ENCODE measurements around the gene RAB31. TPM values are rescaled to one million over a fixed set of nuclear protein-coding genes. Genes with fewer than 3 reads are reported as not detected.

RAB31 gene
- total RNA-seq, 1 donor from 2014 or later, result 18.9 TPM

DNA sequence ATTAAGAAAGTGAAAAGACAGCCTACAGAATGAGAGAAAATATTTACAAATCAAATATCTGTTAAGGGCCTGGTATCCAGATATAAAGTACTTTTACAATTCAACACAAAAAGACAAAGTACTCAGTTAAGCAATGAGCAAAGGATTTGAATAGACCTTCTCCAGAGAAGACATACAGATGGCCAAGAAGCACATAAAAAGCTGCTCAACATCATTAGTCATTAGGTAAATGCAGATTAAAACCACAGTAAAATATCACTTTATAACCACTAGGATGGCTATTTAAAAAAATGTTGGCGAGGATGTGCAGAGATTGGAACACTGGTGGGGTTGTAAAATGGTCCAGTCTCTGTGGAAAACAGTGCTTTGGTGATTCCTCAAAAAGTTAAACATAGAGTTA lies 38.9 kb downstream of the RAB31 start:
- TF ChIP-seq, protein P1, sequence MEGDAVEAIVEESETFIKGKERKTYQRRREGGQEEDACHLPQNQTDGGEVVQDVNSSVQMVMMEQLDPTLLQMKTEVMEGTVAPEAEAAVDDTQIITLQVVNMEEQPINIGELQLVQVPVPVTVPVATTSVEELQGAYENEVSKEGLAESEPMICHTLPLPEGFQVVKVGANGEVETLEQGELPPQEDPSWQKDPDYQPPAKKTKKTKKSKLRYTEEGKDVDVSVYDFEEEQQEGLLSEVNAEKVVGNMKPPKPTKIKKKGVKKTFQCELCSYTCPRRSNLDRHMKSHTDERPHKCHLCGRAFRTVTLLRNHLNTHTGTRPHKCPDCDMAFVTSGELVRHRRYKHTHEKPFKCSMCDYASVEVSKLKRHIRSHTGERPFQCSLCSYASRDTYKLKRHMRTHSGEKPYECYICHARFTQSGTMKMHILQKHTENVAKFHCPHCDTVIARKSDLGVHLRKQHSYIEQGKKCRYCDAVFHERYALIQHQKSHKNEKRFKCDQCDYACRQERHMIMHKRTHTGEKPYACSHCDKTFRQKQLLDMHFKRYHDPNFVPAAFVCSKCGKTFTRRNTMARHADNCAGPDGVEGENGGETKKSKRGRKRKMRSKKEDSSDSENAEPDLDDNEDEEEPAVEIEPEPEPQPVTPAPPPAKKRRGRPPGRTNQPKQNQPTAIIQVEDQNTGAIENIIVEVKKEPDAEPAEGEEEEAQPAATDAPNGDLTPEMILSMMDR (conservative IDR thresholded peaks at IDR 0.05), result no peak
- Mint-ChIP-seq H3K9me3 (no peaks in the 10 kb centered on the region), H3K4me1 (peaks cover 41% of the 10 kb centered on the region), H3K27ac (ENCODE audit: unreplicated experiment) (no peak overlapping the region), H3K36me3 (ENCODE audit: low read depth) (no peaks in the 10 kb centered on the region), H3K4me3 (no peak overlapping the region), H3K27me3 (ENCODE audit: low read depth) (no peaks in the 10 kb centered on the region)
- DNase-seq (ENCODE audit: low read depth, low spot score), result no peak

DNA sequence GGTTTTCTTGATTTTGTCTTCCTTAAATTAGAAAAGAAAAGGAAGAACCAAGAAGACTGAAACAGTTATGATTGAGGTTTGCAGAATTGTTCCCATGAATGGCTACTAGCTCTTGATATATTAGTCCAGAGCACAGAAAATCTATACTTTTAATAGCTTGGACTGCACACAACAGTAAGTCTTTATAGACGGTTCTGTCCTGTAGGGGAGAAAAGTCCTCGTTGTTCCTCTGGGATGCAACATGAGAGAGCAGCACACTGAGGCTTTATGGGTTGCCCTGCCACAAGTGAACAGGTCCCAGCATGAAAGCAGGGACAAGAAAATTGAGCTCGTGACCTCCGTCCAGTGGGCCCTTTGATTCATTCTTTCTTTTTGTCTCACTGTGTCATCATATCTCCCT lies 41.5 kb downstream of the RAB31 start:
- TF ChIP-seq, protein P1 (conservative IDR thresholded peaks at IDR 0.05), result no peak
- Mint-ChIP-seq H3K4me1 (peaks cover 20% of the 10 kb centered on the region), H3K27ac (ENCODE audit: unreplicated experiment) (peak overlapping the region; percentile 65), H3K9me3 (no peaks in the 10 kb centered on the region), H3K36me3 (ENCODE audit: low read depth) (no peaks in the 10 kb centered on the region), H3K4me3 (no peak overlapping the region), H3K27me3 (ENCODE audit: low read depth) (no peaks in the 10 kb centered on the region)
- DNase-seq (ENCODE audit: low read depth, low spot score), result no peak

DNA sequence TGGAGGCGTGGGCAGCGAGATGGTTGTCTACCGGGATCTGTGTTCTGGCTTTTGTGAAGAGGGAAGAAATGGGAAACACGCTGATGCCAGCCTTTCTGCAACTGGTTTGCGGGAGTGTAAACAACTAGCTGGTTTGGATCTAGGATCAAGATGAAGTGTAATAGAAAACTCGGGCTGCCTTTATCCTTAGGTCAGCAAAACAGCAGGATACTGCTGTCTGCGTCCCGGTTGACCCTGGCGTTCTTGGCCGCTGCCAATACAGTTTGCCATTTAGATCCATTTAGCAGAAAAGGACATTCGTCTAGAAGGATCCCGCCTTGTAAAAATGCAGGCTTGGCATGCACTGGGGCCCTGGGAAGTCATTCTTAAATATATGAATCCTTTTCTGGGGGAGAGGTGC lies 42.0 kb downstream of the RAB31 start:
- no peaks in the 10 kb centered on the region for H3K9me3 Mint-ChIP-seq
- no peaks in the 10 kb centered on the region for H3K27me3 Mint-ChIP-seq (ENCODE audit: low read depth)
- H3K4me1 Mint-ChIP-seq, result peaks cover 25% of the 10 kb centered on the region
- DNase-seq (ENCODE audit: low read depth, low spot score), result no peak
- no peaks in the 10 kb centered on the region for H3K36me3 Mint-ChIP-seq (ENCODE audit: low read depth)
- H3K4me3 Mint-ChIP-seq, result no peak overlapping the region
- TF ChIP-seq, protein P1 (conservative IDR thresholded peaks at IDR 0.05), result no peak
- H3K27ac Mint-ChIP-seq (ENCODE audit: unreplicated experiment), result peak overlapping the region; percentile 65

- TF ChIP-seq, protein P1 (conservative IDR thresholded peaks at IDR 0.05), result no peak
- H3K4me3 Mint-ChIP-seq, result no peak overlapping the region
- H3K27ac Mint-ChIP-seq (ENCODE audit: unreplicated experiment), result no peak overlapping the region
- no peaks in the 10 kb centered on the region for H3K27me3 Mint-ChIP-seq (ENCODE audit: low read depth)
- H3K36me3 Mint-ChIP-seq (ENCODE audit: low read depth), result no peaks in the 10 kb centered on the region
- H3K4me1 Mint-ChIP-seq, result peaks cover 32% of the 10 kb centered on the region
- H3K9me3 Mint-ChIP-seq, result no peaks in the 10 kb centered on the region
- DNase-seq (ENCODE audit: low read depth, low spot score), result no peak
Measured at GRCh38 chr18:9750606-9751304, 42.7 kb downstream of the RAB31 start.

DNA sequence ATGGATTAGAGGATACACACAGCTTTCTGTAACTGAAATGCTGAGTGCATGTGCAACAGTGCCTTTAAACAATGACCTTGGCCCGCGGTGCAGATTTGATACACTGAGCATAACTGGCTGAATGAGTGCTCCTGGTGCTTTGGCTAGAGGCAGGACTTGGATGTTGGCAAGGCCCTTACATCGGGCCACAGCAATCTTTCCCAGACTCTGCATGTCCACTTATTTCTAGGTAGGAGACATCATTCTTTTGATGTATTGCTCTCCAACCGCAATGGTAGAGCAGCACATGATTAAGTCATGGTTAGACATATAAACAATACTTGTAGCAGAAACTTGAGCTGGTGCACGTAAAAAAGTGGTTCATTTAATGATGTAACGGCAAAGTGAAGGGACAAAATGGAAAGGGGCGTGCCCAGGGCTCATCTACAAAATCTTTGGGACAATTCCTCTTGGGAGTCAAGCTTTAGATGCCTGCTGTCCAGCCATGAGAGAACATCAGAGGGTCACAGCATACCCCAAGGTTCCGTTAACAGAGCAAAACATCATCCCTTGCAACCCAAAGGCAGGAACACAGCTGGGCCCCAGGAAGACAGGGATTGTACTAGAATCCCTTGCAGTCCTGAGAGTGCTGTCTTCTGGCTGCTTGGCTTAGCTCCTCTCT lies 43.4 kb downstream of the RAB31 start:
- H3K27me3 Mint-ChIP-seq (ENCODE audit: low read depth), result no peaks in the 10 kb centered on the region
- H3K36me3 Mint-ChIP-seq (ENCODE audit: low read depth), result no peaks in the 10 kb centered on the region
- no peaks in the 10 kb centered on the region for H3K9me3 Mint-ChIP-seq
- H3K4me1 Mint-ChIP-seq, result peaks cover 39% of the 10 kb centered on the region
- DNase-seq (ENCODE audit: low read depth, low spot score), result no peak
- TF ChIP-seq, protein P1 (conservative IDR thresholded peaks at IDR 0.05), result no peak
- H3K4me3 Mint-ChIP-seq, result no peak overlapping the region
- H3K27ac Mint-ChIP-seq (ENCODE audit: unreplicated experiment), result no peak overlapping the region

Data from neural crest cell (in vitro differentiated cells).